Neutrophil (primary cell): ENCODE results near the gene SLC22A4.

ENCODE experiments used
- H3K27ac ChIP-seq: fragments of 200-600 bp; sonication (generic); 2 replicates; pipeline ENCODE4 v1.5.1; 2016; ENCODE audit warnings: mild to moderate bottlenecking, moderate library complexity
- H3K27me3 ChIP-seq: fragments of 200-600 bp; sonication (generic); 2 replicates; pipeline ENCODE4 v1.6.0; 2016; ENCODE audit warnings: mild to moderate bottlenecking
- H3K36me3 ChIP-seq: fragments of 200-600 bp; sonication (generic); 2 replicates; pipeline ENCODE4 v1.5.1; 2017
- H3K4me1 ChIP-seq, 2 experiments: fragments of 200-600 bp in 1 of 2; sonication (generic) in 1 of 2; 1 replicate in 1 of 2; 2 replicates in 1 of 2; pipeline versions ENCODE4 v1.5.1 to v1.6.1; 2013 to 2016; ENCODE audit warnings: low read depth in 1 of 2, low read length in 1 of 2, mild to moderate bottlenecking in 1 of 2, moderate library complexity in 1 of 2; ENCODE audit not compliant: control insufficient read depth in 1 of 2, insufficient read depth in 1 of 2
- H3K4me3 ChIP-seq, 2 experiments: fragments of 200-600 bp in 1 of 2; sonication (generic) in 1 of 2; 1 replicate in 1 of 2; 2 replicates in 1 of 2; pipeline ENCODE4 v1.5.1; 2013 to 2016; ENCODE audit warnings: low read depth in 1 of 2, low read length in 1 of 2, mild to moderate bottlenecking in 1 of 2, moderate library complexity in 1 of 2
- H3K9me3 ChIP-seq: fragments of 200-600 bp; sonication (generic); 2 replicates; pipeline ENCODE4 v1.5.1; 2016
- CTCF ChIP-seq: fragments of 200-600 bp; sonication (generic); IDR thresholded peaks from 2 replicates; pipeline ENCODE4 v1.5.1; 2016; ENCODE audit warnings: antibody characterized with exemption

Gene SLC22A4

GRCh38 chr5:132281856-132282614 is 12.2 kb upstream of the SLC22A4 start:
- peaks cover 27 to 31% of the 10 kb centered on the region in 2 experiments for H3K4me1 ChIP-seq
- H3K36me3 ChIP-seq: peaks cover 12% of the 10 kb centered on the region
- no peaks in the 10 kb centered on the region for H3K27me3 ChIP-seq
- H3K27ac ChIP-seq: peak overlapping the region; percentile 76
- no peaks in the 10 kb centered on the region for H3K9me3 ChIP-seq
- TF ChIP-seq CTCF: no peak
- no peak overlapping the region for H3K4me3 ChIP-seq

- no peak for TF ChIP-seq CTCF
- Histone ChIP-seq H3K4me3 (no peak overlapping the region), H3K27ac (peak overlapping the region; percentile 1), H3K36me3 (peaks cover 23% of the 10 kb centered on the region), H3K9me3 (no peaks in the 10 kb centered on the region), H3K27me3 (no peaks in the 10 kb centered on the region), H3K4me1 (peaks cover 25 to 29% of the 10 kb centered on the region in 2 experiments)
Observed at GRCh38 chr5:132283423-132284043, 10.7 kb upstream of the SLC22A4 start.

- peaks cover 39 to 41% of the 10 kb centered on the region in 2 experiments for H3K4me1 ChIP-seq
- H3K9me3 ChIP-seq: no peaks in the 10 kb centered on the region
- no peak for TF ChIP-seq CTCF
- no peak overlapping the region for H3K4me3 ChIP-seq
- H3K27me3 ChIP-seq: no peaks in the 10 kb centered on the region
- no peak overlapping the region for H3K27ac ChIP-seq
- H3K36me3 ChIP-seq: peaks cover 32% of the 10 kb centered on the region
Observed at GRCh38 chr5:132289097-132289496, 5.1 kb upstream of the SLC22A4 start.

GRCh38 chr5:132291026-132291425 is 3.2 kb upstream of the SLC22A4 start:
- no peak for TF ChIP-seq CTCF
- Histone ChIP-seq H3K9me3 (no peaks in the 10 kb centered on the region), H3K4me1 (peaks cover 41 to 46% of the 10 kb centered on the region in 2 experiments), H3K27ac (peak overlapping the region; percentile 44), H3K36me3 (peaks cover 23% of the 10 kb centered on the region), H3K27me3 (no peaks in the 10 kb centered on the region), H3K4me3 (peak overlapping the region in 1 of 2 experiments; percentile 19)

- peaks cover 61 to 69% of the 10 kb centered on the region in 2 experiments for H3K4me1 ChIP-seq
- peaks cover 10% of the 10 kb centered on the region for H3K36me3 ChIP-seq
- H3K27ac ChIP-seq: peak overlapping the region; percentile 99
- no peaks in the 10 kb centered on the region for H3K9me3 ChIP-seq
- no peak for TF ChIP-seq CTCF
- peak overlapping the region; percentile 83 to 84 for H3K4me3 ChIP-seq
- no peaks in the 10 kb centered on the region for H3K27me3 ChIP-seq
Observed at GRCh38 chr5:132293066-132293991, 865 bp upstream of the SLC22A4 start.
